H1 (cell line): ENCODE results near the gene RFXANK. TPM values are rescaled to one million over a fixed set of nuclear protein-coding genes. Genes with fewer than 3 reads are reported as not detected.

Experiments
- CTCF ChIA-PET: fragments of 300-600 bp; sonication (Branson Sonifier 250); formaldehyde crosslinking; loops from one replicate; lab custom pipeline; 2021; ENCODE audit not compliant: partially characterized antibody; lab: Charles Lee
- POLR2A ChIA-PET: fragments of 300-600 bp; sonication (Branson Sonifier 250); formaldehyde crosslinking; loops from one replicate; lab custom pipeline; 2021; ENCODE audit warnings: inconsistent platforms; ENCODE audit not compliant: partially characterized antibody; lab: Charles Lee
- DNase-seq, 2 experiments: peaks; one replicate each; pipeline versions ENCODE4 v3.0.0 to v3.0.0-alpha.2; 2010 to 2022; ENCODE audit warnings: low spot score in 2 of 2, low read depth in 1 of 2, mixed read lengths in 1 of 2
- FAIRE-seq: peaks from 2 replicates; lab custom pipeline; 2011; peaks lifted over from hg19 to GRCh38; lab: Jason Lieb, UNC
- H2AFZ ChIP-seq: 2 replicates; pipeline ENCODE4 v1.8.1; 2012; ENCODE audit warnings: low read length, inconsistent platforms
- H2AK5ac ChIP-seq: 2 replicates; pipeline ENCODE4 v1.6.1; 2013; ENCODE audit warnings: low read depth, low read length
- H2BK120ac ChIP-seq: replicated peaks from 2 replicates; pipeline ENCODE3; 2013; ENCODE audit warnings: low read depth, low read length, inconsistent platforms
- H2BK12ac ChIP-seq: 2 replicates; pipeline ENCODE4 v1.6.1; 2013; ENCODE audit warnings: low read depth, low read length
- H2BK15ac ChIP-seq: 2 replicates; pipeline ENCODE4 v1.6.1; 2013; ENCODE audit warnings: low read length
- H2BK20ac ChIP-seq: 2 replicates; pipeline ENCODE4 v1.6.1; 2013; ENCODE audit warnings: low read length
- H2BK5ac ChIP-seq: 2 replicates; pipeline ENCODE4 v1.6.1; 2013; ENCODE audit warnings: low read depth, low read length
- H3K14ac ChIP-seq: 2 replicates; pipeline ENCODE4 v1.6.1; 2013; ENCODE audit warnings: inconsistent platforms; ENCODE audit not compliant: insufficient read length
- H3K18ac ChIP-seq: 2 replicates; pipeline ENCODE4 v1.6.1; 2013; ENCODE audit warnings: low read length; ENCODE audit errors: extremely low read depth
- H3K23ac ChIP-seq: 2 replicates; pipeline ENCODE4 v1.6.1; 2013; ENCODE audit warnings: inconsistent platforms; ENCODE audit not compliant: insufficient read length
- H3K23me2 ChIP-seq: 2 replicates; pipeline ENCODE4 v1.6.1; 2013; ENCODE audit warnings: low read depth, low read length
- H3K27ac ChIP-seq: 2 replicates; pipeline ENCODE4 v1.6.1; 2011; ENCODE audit warnings: low read depth, low read length, inconsistent platforms
- H3K27me3 ChIP-seq, 4 experiments: replicated peaks in 1 of 4; 1 replicate in 1 of 4; 2 replicates in 3 of 4; pipeline versions ENCODE4 v1.6.1 to v1.8.1; 2011 to 2013; ENCODE audit warnings: low read length in 3 of 4, mild to moderate bottlenecking in 3 of 4, inconsistent platforms in 2 of 4, mixed read lengths in 2 of 4, moderate library complexity in 1 of 4; ENCODE audit not compliant: control insufficient read depth in 3 of 4, insufficient read depth in 3 of 4; ENCODE audit errors: extremely low read depth in 1 of 4
- H3K36me3 ChIP-seq, 4 experiments: 2 replicates each; pipeline versions ENCODE4 v1.6.1 to v1.8.1; 2011 to 2013; ENCODE audit warnings: mild to moderate bottlenecking in 4 of 4, low read length in 3 of 4, moderate library complexity in 2 of 4, control low read depth in 1 of 4, inconsistent platforms in 1 of 4; ENCODE audit not compliant: insufficient read depth in 4 of 4, control insufficient read depth in 2 of 4
- H3K4ac ChIP-seq: replicated peaks from 2 replicates; pipeline ENCODE3; 2013; ENCODE audit warnings: low read length, low read depth, mixed read lengths, inconsistent platforms; ENCODE audit not compliant: insufficient read length
- H3K4me1 ChIP-seq, 4 experiments: replicated peaks in 1 of 4; 1 replicate in 1 of 4; 2 replicates in 3 of 4; pipeline versions ENCODE4 v1.6.1 to v1.8.1; 2011 to 2013; ENCODE audit warnings: low read length in 3 of 4, inconsistent platforms in 2 of 4, mixed read lengths in 1 of 4; ENCODE audit not compliant: insufficient read depth in 4 of 4, control insufficient read depth in 3 of 4
- H3K4me2 ChIP-seq, 2 experiments: 2 replicates each; pipeline versions ENCODE4 v1.6.1 to v1.8.1; 2011 to 2013; ENCODE audit warnings: low read depth in 2 of 2, low read length in 2 of 2, control low read depth in 1 of 2, inconsistent platforms in 1 of 2, mild to moderate bottlenecking in 1 of 2; ENCODE audit not compliant: insufficient read depth in 1 of 2
- H3K4me3 ChIP-seq, 4 experiments: fragments of 200-600, 300-600 bp in 1 of 4; sonication (generic), shearing (Covaris generic), sonication (Bioruptor Twin) in 1 of 4; 2 replicates each; pipeline versions ENCODE4 v1.5.1 to v1.8.1; 2011 to 2016; ENCODE audit warnings: low read length in 4 of 4, low read depth in 3 of 4, control low read depth in 2 of 4, inconsistent platforms in 2 of 4, mild to moderate bottlenecking in 2 of 4, mixed read lengths in 1 of 4, moderate library complexity in 1 of 4; ENCODE audit not compliant: insufficient read depth in 2 of 4; ENCODE audit errors: extremely low read depth in 1 of 4
- H3K56ac ChIP-seq: replicated peaks from 2 replicates; pipeline ENCODE3; 2013; ENCODE audit warnings: low read depth, mild to moderate bottlenecking, mixed read lengths, low read length, inconsistent platforms; ENCODE audit not compliant: insufficient read length
- H3K79me1 ChIP-seq: 2 replicates; pipeline ENCODE4 v1.6.1; 2013; ENCODE audit warnings: low read depth, low read length, control low read depth
- H3K79me2 ChIP-seq, 2 experiments: 2 replicates each; pipeline versions ENCODE4 v1.6.1 to v1.8.1; 2012 to 2013; ENCODE audit warnings: low read length in 2 of 2, mild to moderate bottlenecking in 2 of 2, inconsistent platforms in 1 of 2; ENCODE audit not compliant: insufficient read depth in 2 of 2, control insufficient read depth in 1 of 2
- H3K9ac ChIP-seq, 4 experiments: replicated peaks in 1 of 4; 1 replicate in 1 of 4; 2 replicates in 3 of 4; pipeline versions ENCODE4 v1.6.1 to v1.8.1; 2011 to 2013; ENCODE audit warnings: low read depth in 3 of 4, low read length in 3 of 4, control low read depth in 2 of 4, mild to moderate bottlenecking in 2 of 4, moderate library complexity in 2 of 4, inconsistent platforms in 1 of 4; ENCODE audit errors: extremely low read depth in 1 of 4
- H3K9me3 ChIP-seq, 2 experiments: 2 replicates each; pipeline versions ENCODE4 v1.6.1 to v1.8.1; 2012 to 2013; ENCODE audit warnings: mild to moderate bottlenecking in 2 of 2, moderate library complexity in 2 of 2, control low read depth in 1 of 2, inconsistent platforms in 1 of 2, low read depth in 1 of 2, low read length in 1 of 2, mixed read lengths in 1 of 2; ENCODE audit not compliant: insufficient read depth in 2 of 2
- H4K20me1 ChIP-seq, 2 experiments: replicated peaks in 1 of 2; 2 replicates each; pipeline versions ENCODE3 to v1.8.1; 2011 to 2013; ENCODE audit warnings: inconsistent platforms in 2 of 2, low read length in 2 of 2, mild to moderate bottlenecking in 1 of 2; ENCODE audit not compliant: insufficient read depth in 2 of 2, control insufficient read depth in 1 of 2
- H4K5ac ChIP-seq: 2 replicates; pipeline ENCODE4 v1.6.1; 2013; ENCODE audit warnings: low read length, low read depth, mixed read lengths, inconsistent platforms; ENCODE audit not compliant: insufficient read length
- H4K8ac ChIP-seq: 2 replicates; pipeline ENCODE4 v1.8.0; 2013; ENCODE audit warnings: mild to moderate bottlenecking, moderate library complexity, low read length, inconsistent platforms; ENCODE audit not compliant: insufficient read depth; ENCODE audit errors: extremely low read depth
- H4K91ac ChIP-seq: replicated peaks from 2 replicates; pipeline ENCODE3; 2013; ENCODE audit warnings: low read length, mixed read lengths, inconsistent platforms; ENCODE audit not compliant: insufficient read length
- ASH2L ChIP-seq: fragments of 200-600, 300-600 bp; sonication (generic); IDR thresholded peaks from one replicate; pipeline ENCODE4 v1.7.1; 2017; ENCODE audit warnings: low read length
- CEBPB ChIP-seq: IDR thresholded peaks from 2 replicates; pipeline ENCODE4 v1.6.1; 2012; ENCODE audit warnings: low read depth, low read length
- CTBP2 ChIP-seq: IDR thresholded peaks from 2 replicates; pipeline ENCODE4 v1.7.0; 2011; ENCODE audit warnings: borderline replicate concordance, mild to moderate bottlenecking, moderate library complexity, mixed read lengths, low read length; ENCODE audit not compliant: insufficient read depth, insufficient read length
- EZH2 ChIP-seq: fragments of 200-600 bp; sonication (generic); IDR thresholded peaks from 2 replicates; pipeline ENCODE4 v1.7.1; 2012; ENCODE audit warnings: low read depth, mild to moderate bottlenecking, moderate library complexity, low read length, inconsistent platforms; ENCODE audit not compliant: severe bottlenecking
- KDM4A ChIP-seq: IDR thresholded peaks from one replicate; pipeline ENCODE4 v1.7.1; 2012; ENCODE audit warnings: low read depth, mild to moderate bottlenecking, moderate library complexity, low read length, inconsistent platforms; ENCODE audit not compliant: severe bottlenecking
- NRF1 ChIP-seq: IDR thresholded peaks from 2 replicates; pipeline ENCODE4 v1.6.1; 2011; ENCODE audit warnings: mild to moderate bottlenecking, low read depth, low read length, improper control_type of control experiment
- PHF8 ChIP-seq: fragments of 200-600 bp; sonication (generic); conservative IDR thresholded peaks from 2 replicates; pipeline ENCODE4 v1.7.1; 2012; ENCODE audit warnings: low read depth, mild to moderate bottlenecking, inconsistent platforms, low read length, moderate library complexity
- RNF2 ChIP-seq: fragments of 200-900, 300-1000 bp; sonication (generic); IDR thresholded peaks from 2 replicates; pipeline ENCODE4 v1.7.1; 2016; ENCODE audit warnings: borderline replicate concordance, low read depth, mild to moderate bottlenecking, antibody characterized with exemption, low read length; ENCODE audit not compliant: poor library complexity, severe bottlenecking; ENCODE audit errors: missing control alignments
- SUZ12 ChIP-seq: fragments of 200-600 bp; sonication (generic); IDR thresholded peaks from 2 replicates; pipeline ENCODE4 v1.6.1; 2012; ENCODE audit warnings: mild to moderate bottlenecking, inconsistent platforms, low read length, moderate library complexity, mixed read lengths
- TBP ChIP-seq: IDR thresholded peaks from 2 replicates; pipeline ENCODE4 v1.6.1; 2011; ENCODE audit warnings: low read depth, low read length, improper control_type of control experiment
- WGBS, 2 experiments: shearing (Covaris generic) in 1 of 2; methylation state at CpG; one replicate each; pipeline versions ENCODE4 v1.1.6 to v1.1.7; 2013 to 2015; ENCODE audit warnings: low lambda C conversion rate in 2 of 2, mixed read lengths in 2 of 2, inconsistent platforms in 1 of 2, low coverage in 1 of 2, missing lambda C conversion rate in 1 of 2; ENCODE audit not compliant: insufficient replicate concordance in 2 of 2, insufficient coverage in 1 of 2, insufficient read length in 1 of 2; ENCODE audit errors: extremely low coverage in 1 of 2, missing lambda C conversion rate in 1 of 2; 5-methylcytosine and 5-hydroxymethylcytosine counted together
- polyA plus RNA-seq, 7 experiments: library from polyadenylated mRNA; depleted of rRNA in 3 of 7; stranded (reverse) in 5 of 7; unstranded in 2 of 7; fragments of >200 nt in 5 of 7; fragments of 200-250 nt in 2 of 7; gene quantifications; 1 replicate in 5 of 7; 2 replicates in 1 of 7; 4 replicates in 1 of 7; pipeline versions ENCODE4 v1.2.1 to v1.2.3, GENCODE V29; 2011 to 2013; ENCODE audit warnings: missing spikeins in 2 of 7, mixed read lengths in 2 of 7
- total RNA-seq: library from RNA; stranded (reverse); fragmentation: NEBNext Ultra II Directional; extraction: Animal tissue kit (Norgen Biotek cat#: 25700); gene quantifications from 2 replicates; pipeline ENCODE4 v1.2.1, GENCODE V29; 2021

The RFXANK gene
- total and polyA plus RNA-seq, 2 of the 8 experiments (the other 6 are each of a cell fraction or from before 2014, with no cell fraction given): 72.9 to 87.5 TPM

- POLR2A ChIA-PET: interaction anchor here (0.6 to 7.4 kb wide), 3 partner anchors 8 to 16 kb away, joined by 3 to 45 read pairs (median 5); partner anchors contain the start of gene NR2C2AP
- peak in 1 of 2 experiments; percentile 81 for DNase-seq
- peak within 1 kb of the TSS; percentile 41 to 90 (median 60) for H3K4me3 ChIP-seq
- peak; percentile 41; the same call in 1 of the 2 replicates for TF ChIP-seq TBP
- TF ChIP-seq PHF8: peak; percentile 63
- peak; percentile 77 for TF ChIP-seq NRF1
- TF ChIP-seq CTBP2: peak; percentile 26
- peak; percentile 34 for TF ChIP-seq EZH2
- no peak for TF ChIP-seq RNF2
- peak; percentile 83 for TF ChIP-seq KDM4A
- TF ChIP-seq CEBPB: no peak
- peak; percentile 79 for TF ChIP-seq ASH2L
- TF ChIP-seq SUZ12: no peak
Measured at GRCh38 chr19:19211499-19212420, 19.7 kb downstream of the RFXANK start, which contains the start of gene NCAN. NCAN (plus strand) TSS chr19:19211958; CDS start chr19:19216954, 4,996 bp downstream.

More at GRCh38 chr19:19211499-19212420, 19.7 kb downstream of the RFXANK start, which contains the start of gene NCAN:
- no peak for FAIRE-seq
- no peak within 1 kb of the TSS for H2BK120ac ChIP-seq
- H3K56ac ChIP-seq: no peak within 1 kb of the TSS
- no peak within 1 kb of the TSS; the same call in 1 of the 2 replicates for H4K8ac ChIP-seq
- H2BK20ac ChIP-seq: no peak within 1 kb of the TSS
- H3K14ac ChIP-seq: no peak within 1 kb of the TSS
- 0 out of 2 replicates have a peak within 1 kb of the TSS, but pooled peaks have one; percentile 39 for H2BK12ac ChIP-seq
- 14% methylated on average over 29 of the region's 54 CpGs; no CpG with 5 or more reads in 1 of the 2 experiments for WGBS, 2 experiments
- peaks cover 11 to 48% (median 44%) of the 10 kb centered on the region in 4 experiments for H3K27me3 ChIP-seq
- H2AFZ ChIP-seq: no peak within 1 kb of the TSS
- H3K4me1 ChIP-seq: peaks cover 0 to 16% (median 10%) of the 10 kb centered on the region in 4 experiments; a peak in 6 of 7 replicates
- H3K9ac ChIP-seq: no peak within 1 kb of the TSS
- no peak within 1 kb of the TSS for H3K27ac ChIP-seq
- no peak within 1 kb of the TSS for H3K23ac ChIP-seq
- no peaks in the 10 kb centered on the region for H3K9me3 ChIP-seq
- H4K91ac ChIP-seq: no peak within 1 kb of the TSS
- peak within 1 kb of the TSS; percentile 19; the same call in 1 of the 2 replicates for H3K18ac ChIP-seq
- H2AK5ac ChIP-seq: no peak within 1 kb of the TSS
- H3K23me2 ChIP-seq: peaks cover 6% of the 10 kb centered on the region; the same call in 1 of the 2 replicates
- no peaks in the 10 kb centered on the region for H3K79me2 ChIP-seq
- no peak within 1 kb of the TSS for H4K5ac ChIP-seq
- H4K20me1 ChIP-seq: peaks cover 3 to 20% of the 10 kb centered on the region in 2 experiments
- no peaks in the 10 kb centered on the region for H3K36me3 ChIP-seq
- peak within 1 kb of the TSS; percentile 65 to 85 for H3K4me2 ChIP-seq
- CTCF ChIA-PET: interaction anchor here (0.7 to 1.4 kb wide), 2 partner anchors 13 to 96 kb away, joined by 3 read pairs; no protein-coding TSS in a partner anchor
- H3K4ac ChIP-seq: no peak within 1 kb of the TSS
- H3K79me1 ChIP-seq: no peaks in the 10 kb centered on the region
- no peak within 1 kb of the TSS for H2BK5ac ChIP-seq
- H2BK15ac ChIP-seq: no peak within 1 kb of the TSS
